Subcutaneous preadipocyte (primary cell): ENCODE data around the gene FAM136A. TPM values are rescaled to one million over a fixed set of nuclear protein-coding genes. Genes with fewer than 3 reads are reported as not detected.

Experiments
- small RNA-seq: library from RNA; depleted of rRNA; stranded (forward); fragments of <200 nt; gene quantifications from one replicate; pipeline ENCODE3, GENCODE V24; 2012
- total RNA-seq: library from RNA; depleted of rRNA; stranded (reverse); fragments of >200 nt; gene quantifications from 2 replicates; pipeline ENCODE4 v1.2.3, GENCODE V29; 2012

Gene FAM136A
- total RNA-seq, result 24.6 and 29.7 TPM in 2 replicates

DNA sequence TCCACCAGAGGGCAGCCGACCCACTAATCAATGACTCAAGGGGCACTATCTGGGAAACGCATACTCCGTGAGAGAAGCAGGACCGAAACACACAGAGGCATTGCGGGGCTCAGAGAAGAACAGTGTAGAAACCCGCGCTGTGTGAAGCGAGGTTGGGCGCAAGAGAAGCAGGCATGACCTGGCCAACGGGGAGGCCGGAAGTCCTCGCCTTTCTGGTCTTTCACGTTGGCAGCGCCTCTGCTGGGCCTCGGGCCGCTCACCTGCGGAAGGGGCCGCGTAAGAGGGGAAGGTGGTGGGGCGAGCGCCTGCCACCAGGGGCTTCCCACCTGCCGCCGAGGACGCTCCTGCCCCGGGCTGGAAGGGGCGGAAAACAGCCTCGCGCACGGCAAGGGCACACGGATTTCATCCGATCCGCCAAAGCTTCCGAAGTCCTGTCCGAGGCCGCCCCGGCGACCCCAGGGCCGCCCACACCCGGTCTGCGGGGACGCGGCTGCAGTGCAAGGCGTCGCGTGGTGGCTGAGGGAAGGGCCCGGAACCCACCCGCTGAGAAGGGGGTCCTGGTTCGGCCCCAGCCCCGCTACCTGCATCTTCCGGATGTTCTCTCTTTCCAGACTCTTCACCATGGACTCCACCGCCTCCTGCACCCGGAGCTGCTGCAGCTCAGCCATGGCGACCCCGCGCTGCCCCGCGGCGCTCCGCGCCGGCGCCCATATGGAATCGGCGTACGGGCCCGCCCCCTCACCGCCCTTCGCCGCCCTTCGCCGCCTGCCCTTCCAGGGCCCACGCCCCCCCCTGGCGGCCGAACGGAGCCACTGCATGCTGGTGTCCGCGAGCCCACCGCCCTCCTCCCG, at the start of gene FAM136A:
Gene FAM136A (minus strand): TSS at position 724 of the 851 bp plus-strand sequence. CDS start 56 bp downstream, at position 668.

DNA sequence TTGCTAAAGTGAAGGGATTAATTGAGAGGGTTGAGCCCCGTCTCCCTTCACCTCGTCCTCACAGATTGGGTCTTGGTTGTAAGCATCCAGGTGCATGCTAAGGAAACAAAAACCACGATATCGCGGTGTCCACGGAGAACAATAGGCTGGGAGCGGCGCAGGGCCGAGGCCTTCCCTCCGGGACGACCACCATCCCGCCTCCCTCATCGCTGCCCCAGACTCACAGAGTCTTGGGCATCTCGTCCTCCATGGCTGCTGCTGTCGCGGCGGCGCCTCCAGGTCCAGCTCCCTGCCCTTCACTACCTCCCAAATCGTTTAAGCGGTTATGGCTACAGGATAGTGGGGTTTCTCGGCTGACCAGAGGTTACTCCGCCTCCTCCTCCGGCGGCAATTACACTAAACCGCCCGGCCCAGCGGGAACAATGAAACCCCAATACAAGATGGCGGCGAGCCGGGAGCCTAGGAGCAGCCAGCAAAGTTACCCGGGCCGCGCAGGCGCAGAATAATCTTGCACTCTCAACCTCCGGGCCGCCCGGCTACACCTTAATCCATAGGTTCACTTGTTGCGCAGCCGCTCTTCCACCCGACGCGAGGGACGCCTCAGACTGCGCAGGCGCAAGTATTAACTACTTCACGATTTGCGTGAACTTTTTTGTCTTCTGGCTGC, 53.6 kb downstream of the FAM136A start, which contains the start of gene TIA1:
Gene TIA1 (minus strand): TSS at position 448 of the 667 bp plus-strand sequence. CDS start 198 bp downstream, at position 250.

Small RNA genes lying within 50 kb of the gene (small RNA-seq; reads per million reads assigned to genes)
- gene AC016700.2 (not detected), gene MIR1285-2 (not detected)

Other genes starting within 250 kb of the FAM136A start
- 43.4 and 46.9 TPM in 2 replicates for gene PCBP1, start 214.6 kb downstream of the FAM136A start, total RNA-seq
- 15.1 and 21.7 TPM in 2 replicates for gene C2orf42, start 111.0 kb downstream of the FAM136A start, total RNA-seq
- gene TIA1, start 53.4 kb downstream of the FAM136A start, total RNA-seq, result 58.4 and 62.0 TPM in 2 replicates
- gene PCYOX1, start 43.9 kb downstream of the FAM136A start, total RNA-seq, result 35.8 and 51.4 TPM in 2 replicates
- 195 and 207 TPM in 2 replicates for gene SNRPG, start 8.3 kb downstream of the FAM136A start, total RNA-seq